Measurements from ENCODE around the gene ACOX1. TPM values are rescaled to one million over a fixed set of nuclear protein-coding genes. Genes with fewer than 3 reads are reported as not detected.

ACOX1 gene
- total RNA-seq, 3 donors from 2014 or later (not counting 1 experiment from before 2014, with no cell fraction given), result 22.8 to 48.2 (median 28.2) TPM

GRCh38 chr17:76014100-76014924, 35.3 kb upstream of the ACOX1 start:
- Histone ChIP-seq H3K4me3 (ENCODE audit: low read length) (no peak overlapping the region), H3K27ac (ENCODE audit: low read length) (no peak overlapping the region), H3K4me1 (ENCODE audit: control insufficient read depth, insufficient read depth, low read length) (peaks cover 8% of the 10 kb centered on the region), H3K36me3 (ENCODE audit: control insufficient read depth, insufficient read depth, low read length) (no peaks in the 10 kb centered on the region), H3K9me3 (ENCODE audit: control insufficient read depth, insufficient read depth, low read length) (no peaks in the 10 kb centered on the region), H3K27me3 (ENCODE audit: control insufficient read depth, insufficient read depth, low read length) (no peaks in the 10 kb centered on the region)
- Mint-ChIP-seq H3K4me1 (peaks cover 0 to 7% of the 10 kb centered on the region in 2 donors), H3K36me3 (no peaks in the 10 kb centered on the region), H3K9me3 (no peaks in the 10 kb centered on the region), H3K27me3 (ENCODE audit: low read depth in 2 of 2) (no peaks in the 10 kb centered on the region), H3K4me3 (no peak overlapping the region), H3K27ac (peak overlapping the region in 1 of 2 donors; percentile 57)
- TF ChIP-seq CTCF (IDR thresholded peaks at IDR 0.05), result peak; percentile 97
- DNase-seq, result peak; percentile 61 to 89
- 30% methylated on average over 19 of the region's 19 CpGs for WGBS (ENCODE audit: insufficient coverage)
- intact Hi-C loops (cut with micrococcal nuclease), result loop anchor here (1.0 kb wide), 1 partner anchor 285 kb away; no protein-coding TSS in a partner anchor
- ATAC-seq, result peak; percentile 86 to 99 (median 98)

DNA sequence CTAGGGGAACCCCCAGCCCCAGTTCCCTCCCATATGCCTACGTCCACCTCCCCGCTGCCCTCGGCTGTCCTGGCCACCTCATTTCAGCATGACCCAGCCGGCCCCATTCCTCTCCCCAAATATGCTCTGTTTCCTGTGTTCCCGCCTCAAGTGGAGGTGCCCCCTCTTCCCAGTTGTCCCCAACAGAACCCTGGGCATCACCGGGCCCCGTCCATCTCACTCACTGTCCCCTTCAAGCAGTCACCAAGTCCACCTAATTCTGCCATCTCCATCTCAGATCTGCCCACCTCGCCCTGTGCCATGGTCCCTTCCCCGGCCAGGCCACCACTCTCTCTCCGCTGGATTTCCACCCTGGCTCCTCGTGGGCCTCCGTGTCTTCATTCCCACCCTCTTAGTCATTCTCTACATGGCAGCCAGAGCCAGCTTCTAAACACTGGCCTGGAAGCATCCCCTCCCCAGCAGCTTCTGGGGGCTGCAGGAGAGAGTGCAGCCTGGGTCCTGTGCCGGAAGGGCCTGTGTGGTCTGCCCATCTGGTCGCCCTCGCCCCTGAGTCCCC, 34.5 kb upstream of the ACOX1 start:
- Mint-ChIP-seq H3K9me3 (no peaks in the 10 kb centered on the region), H3K27ac (no peak overlapping the region), H3K36me3 (no peaks in the 10 kb centered on the region), H3K27me3 (ENCODE audit: low read depth in 2 of 2) (no peaks in the 10 kb centered on the region), H3K4me1 (peaks cover 0 to 7% of the 10 kb centered on the region in 2 donors), H3K4me3 (no peak overlapping the region)
- TF ChIP-seq CTCF (IDR thresholded peaks at IDR 0.05), result no peak
- H3K4me3 ChIP-seq (ENCODE audit: low read length), result no peak overlapping the region
- intact Hi-C loops (cut with micrococcal nuclease), result no loop called here
- H3K4me1 ChIP-seq (ENCODE audit: control insufficient read depth, insufficient read depth, low read length), result peaks cover 8% of the 10 kb centered on the region
- WGBS (ENCODE audit: insufficient coverage), result 87% methylated on average over 15 of the region's 15 CpGs
- H3K36me3 ChIP-seq (ENCODE audit: control insufficient read depth, insufficient read depth, low read length), result no peaks in the 10 kb centered on the region
- H3K27me3 ChIP-seq (ENCODE audit: control insufficient read depth, insufficient read depth, low read length), result no peaks in the 10 kb centered on the region
- no peak for ATAC-seq
- H3K9me3 ChIP-seq (ENCODE audit: control insufficient read depth, insufficient read depth, low read length), result no peaks in the 10 kb centered on the region
- no peak overlapping the region for H3K27ac ChIP-seq (ENCODE audit: low read length)
- no peak for DNase-seq

- Mint-ChIP-seq H3K4me3 (no peak overlapping the region), H3K27ac (no peak overlapping the region), H3K27me3 (ENCODE audit: low read depth in 2 of 2) (no peaks in the 10 kb centered on the region), H3K36me3 (no peaks in the 10 kb centered on the region), H3K9me3 (no peaks in the 10 kb centered on the region), H3K4me1 (peaks cover 0 to 7% of the 10 kb centered on the region in 2 donors)
- no peaks in the 10 kb centered on the region for H3K36me3 ChIP-seq (ENCODE audit: control insufficient read depth, insufficient read depth, low read length)
- intact Hi-C loops (cut with micrococcal nuclease), result no loop called here
- H3K27me3 ChIP-seq (ENCODE audit: control insufficient read depth, insufficient read depth, low read length), result no peaks in the 10 kb centered on the region
- TF ChIP-seq CTCF (IDR thresholded peaks at IDR 0.05), result no peak
- H3K27ac ChIP-seq (ENCODE audit: low read length), result no peak overlapping the region
- no peak for ATAC-seq
- no peaks in the 10 kb centered on the region for H3K9me3 ChIP-seq (ENCODE audit: control insufficient read depth, insufficient read depth, low read length)
- H3K4me1 ChIP-seq (ENCODE audit: control insufficient read depth, insufficient read depth, low read length), result peaks cover 8% of the 10 kb centered on the region
- DNase-seq, result no peak
- H3K4me3 ChIP-seq (ENCODE audit: low read length), result no peak overlapping the region
- WGBS (ENCODE audit: insufficient coverage), result 90% methylated on average over 5 of the region's 5 CpGs
Measured at GRCh38 chr17:76011951-76012350, 33.0 kb upstream of the ACOX1 start.
